ENCODE data around the gene CELF4.

DNA sequence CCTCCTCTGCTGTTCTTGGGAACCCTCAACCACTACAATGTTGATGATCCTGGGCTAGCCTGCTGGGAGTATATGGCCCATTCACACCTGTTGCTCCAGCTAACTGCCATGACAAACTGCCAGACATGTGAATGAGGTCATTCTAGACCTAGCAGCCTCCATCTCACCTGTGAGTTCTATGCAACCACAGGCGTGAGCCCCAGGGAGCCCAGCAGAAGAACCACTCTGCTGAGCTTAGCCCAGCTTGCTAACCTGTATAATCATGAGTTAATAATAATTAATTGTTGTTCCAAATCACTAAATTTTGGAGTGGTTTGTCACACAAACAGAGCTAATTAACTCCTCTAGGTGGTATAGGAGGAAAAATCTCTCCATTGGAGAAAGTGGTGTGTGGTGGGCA, 24.7 kb upstream of the CELF4 start:
- TF ChIP-seq, protein P1, sequence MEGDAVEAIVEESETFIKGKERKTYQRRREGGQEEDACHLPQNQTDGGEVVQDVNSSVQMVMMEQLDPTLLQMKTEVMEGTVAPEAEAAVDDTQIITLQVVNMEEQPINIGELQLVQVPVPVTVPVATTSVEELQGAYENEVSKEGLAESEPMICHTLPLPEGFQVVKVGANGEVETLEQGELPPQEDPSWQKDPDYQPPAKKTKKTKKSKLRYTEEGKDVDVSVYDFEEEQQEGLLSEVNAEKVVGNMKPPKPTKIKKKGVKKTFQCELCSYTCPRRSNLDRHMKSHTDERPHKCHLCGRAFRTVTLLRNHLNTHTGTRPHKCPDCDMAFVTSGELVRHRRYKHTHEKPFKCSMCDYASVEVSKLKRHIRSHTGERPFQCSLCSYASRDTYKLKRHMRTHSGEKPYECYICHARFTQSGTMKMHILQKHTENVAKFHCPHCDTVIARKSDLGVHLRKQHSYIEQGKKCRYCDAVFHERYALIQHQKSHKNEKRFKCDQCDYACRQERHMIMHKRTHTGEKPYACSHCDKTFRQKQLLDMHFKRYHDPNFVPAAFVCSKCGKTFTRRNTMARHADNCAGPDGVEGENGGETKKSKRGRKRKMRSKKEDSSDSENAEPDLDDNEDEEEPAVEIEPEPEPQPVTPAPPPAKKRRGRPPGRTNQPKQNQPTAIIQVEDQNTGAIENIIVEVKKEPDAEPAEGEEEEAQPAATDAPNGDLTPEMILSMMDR (IDR thresholded peaks at IDR 0.05; ENCODE audit: borderline replicate concordance, extremely low read depth, low read length, poor library complexity, severe bottlenecking): no peak
- no peak for TF ChIP-seq EZH2 (IDR thresholded peaks at IDR 0.05; ENCODE audit: borderline replicate concordance, low read depth, low read length, severe bottlenecking)

All from DND-41 (cell line).